ENCODE measurements around the gene CLDN24.

DNA sequence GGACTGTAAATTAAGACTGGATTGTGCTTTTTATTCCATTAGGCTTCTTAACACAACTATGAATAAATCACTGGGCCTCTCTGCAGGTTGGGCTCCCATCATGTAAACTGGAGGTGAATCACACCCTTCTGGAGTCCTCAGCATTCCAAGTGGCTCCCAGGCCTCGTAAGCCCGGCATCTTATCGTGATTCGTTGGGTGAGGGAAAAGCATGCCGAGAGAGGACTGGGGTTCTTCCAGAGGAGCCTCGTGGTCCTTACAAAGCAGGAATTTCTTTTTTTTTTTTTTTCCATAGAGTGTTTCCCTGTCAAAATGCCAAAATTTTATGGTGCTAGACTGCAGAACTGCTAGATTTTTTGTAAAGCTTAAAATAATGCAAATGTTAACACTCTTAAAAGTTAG lies 22.2 kb downstream of the CLDN24 start:
- no peak for TF ChIP-seq EZH2 (IDR thresholded peaks at IDR 0.05)
- no peak for TF ChIP-seq POLR2AphosphoS5 (IDR thresholded peaks at IDR 0.05; ENCODE audit: borderline replicate concordance, low read depth, low read length)
- no peak for TF ChIP-seq FOXP2 (optimal IDR thresholded peaks at IDR 0.05; ENCODE audit: control extremely low read depth, extremely low read length, insufficient read depth)

All from SK-N-MC (cell line).